ENCODE measurements around the gene PDXP. TPM values are rescaled to one million over a fixed set of nuclear protein-coding genes. Genes with fewer than 3 reads are reported as not detected.

The PDXP gene
- total and polyA plus RNA-seq, 9 of the 15 experiments (the other 6 are each of a cell fraction or from before 2014, with no cell fraction given): 7.9 to 54.2 (median 38.8) TPM

GRCh38 chr22:37661160-37661924 lies 2.8 kb downstream of the PDXP start (continued):
- TF ChIP-seq MGA (IDR thresholded peaks at IDR 0.05) (0 out of 2 replicates have a peak, but pooled peaks have one; percentile 12), ZNF395 (CRISPR knock-in tag; IDR thresholded peaks at IDR 0.05) (no peak), PYGO2 (tag; IDR thresholded peaks at IDR 0.05) (no peak), ESRRA (IDR thresholded peaks at IDR 0.05; ENCODE audit: borderline replicate concordance, low read depth) (no peak), ZSCAN32 (CRISPR knock-in tag; IDR thresholded peaks at IDR 0.05) (no peak), SPI1 (IDR thresholded peaks at IDR 0.05; ENCODE audit: borderline replicate concordance, low read depth, low read length) (no peak), CREB1 (IDR thresholded peaks at IDR 0.05) (no peak), CREB1 (CRISPR knock-in tag; IDR thresholded peaks at IDR 0.05) (0 out of 2 replicates have a peak, but pooled peaks have one; percentile 20), ARID1B (IDR thresholded peaks at IDR 0.05) (no peak), CXXC5 (CRISPR knock-in tag; IDR thresholded peaks at IDR 0.05) (no peak), PHF21A (IDR thresholded peaks at IDR 0.05; ENCODE audit: borderline replicate concordance, low read depth) (no peak), NBN (IDR thresholded peaks at IDR 0.05; ENCODE audit: low read depth) (no peak), MEIS2 (IDR thresholded peaks at IDR 0.05; ENCODE audit: partially characterized antibody) (peak; percentile 43), ATF3 (IDR thresholded peaks at IDR 0.05) (peak; percentile 73), ATF3 (CRISPR knock-in tag; conservative IDR thresholded peaks at IDR 0.05) (no peak)
